NK-92 (cell line): Measurements from ENCODE around the gene EML1.

Experiments used
- DNase-seq: peaks from one replicate; lab custom pipeline; 2025; ENCODE audit not compliant: unreplicated experiment; lab: John Stamatoyannopoulos, UW

EML1 gene

DNA sequence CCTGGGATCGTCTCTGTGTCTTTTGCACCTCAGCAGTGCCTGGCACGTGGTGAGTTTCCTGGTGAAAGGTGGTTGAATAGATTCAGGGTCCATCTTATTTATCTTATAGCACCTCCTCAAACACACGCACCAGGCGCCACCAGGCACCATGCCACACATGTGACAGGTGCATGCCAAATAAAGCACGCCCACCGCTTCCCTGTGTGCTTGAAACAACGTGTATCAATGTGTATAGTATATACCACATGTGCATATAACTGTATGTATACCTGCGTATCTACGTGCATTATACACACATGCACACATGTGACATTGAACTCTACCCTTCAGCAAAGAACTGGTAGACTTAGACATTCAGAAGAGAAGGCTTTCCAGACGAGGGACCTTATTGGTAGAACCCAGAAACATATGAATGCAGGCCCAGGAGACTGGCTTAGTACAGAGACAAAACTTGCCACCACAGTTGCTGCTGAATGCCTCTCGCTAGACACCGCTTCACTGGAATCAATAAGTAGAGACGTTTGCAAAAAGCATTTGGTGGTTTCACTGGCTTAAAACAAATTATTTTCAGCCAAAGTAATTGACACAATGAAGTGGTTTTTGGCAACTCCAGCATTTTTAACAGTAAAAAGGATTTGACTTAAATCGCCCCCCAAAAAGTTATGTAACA, 10.0 kb downstream of the EML1 start:
- no peak for DNase-seq

DNA sequence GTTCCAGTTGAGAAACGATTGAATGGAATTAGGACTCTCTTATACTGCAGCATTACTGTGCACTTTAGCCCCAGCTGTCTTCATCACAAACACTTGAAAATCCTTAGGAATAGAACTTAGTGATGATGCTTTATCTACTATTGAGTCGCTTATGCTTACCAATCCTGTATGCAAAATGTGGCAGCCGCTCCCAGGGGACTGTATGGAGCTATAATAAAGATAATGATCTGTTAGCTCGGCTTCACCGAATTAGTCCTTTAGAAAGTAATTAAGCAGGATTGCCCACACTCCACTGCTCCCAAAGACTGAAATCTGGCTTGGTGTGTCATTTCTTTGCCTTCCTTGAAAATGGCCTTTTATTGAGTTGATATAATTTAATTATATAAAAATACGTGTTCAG, 10.6 kb downstream of the EML1 start:
- DNase-seq, result no peak

DNA sequence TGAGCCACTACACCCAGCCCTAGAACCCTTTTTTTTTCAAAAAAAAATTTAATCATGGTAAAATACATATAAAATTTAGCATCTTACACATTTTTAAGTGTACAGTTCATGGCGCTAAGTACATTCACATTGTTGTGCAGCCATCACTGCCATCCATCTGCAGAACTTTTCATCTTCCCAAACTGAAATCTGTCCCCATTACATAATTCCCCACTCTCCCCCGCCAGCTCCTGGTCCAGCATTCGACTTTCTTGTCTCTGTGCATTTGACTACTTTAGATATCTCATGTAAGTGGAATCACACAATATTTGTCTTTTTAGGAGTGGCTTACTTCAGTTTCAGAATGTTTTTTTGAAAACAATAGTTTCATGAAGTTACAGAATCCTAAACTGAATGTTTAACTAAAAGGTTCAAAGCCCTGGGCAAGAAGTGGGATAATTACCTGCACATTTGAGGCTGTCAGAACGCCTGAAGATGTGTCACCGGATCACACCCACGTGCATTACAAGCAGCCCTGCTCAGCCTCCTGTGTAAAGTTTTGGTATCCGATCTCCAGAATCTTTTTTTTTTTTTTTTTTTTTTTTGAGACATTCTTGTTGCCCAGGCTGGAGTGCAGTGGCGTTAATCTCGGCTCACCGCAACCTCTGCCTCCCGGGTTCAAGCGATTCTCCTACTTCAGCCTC, 12.7 kb downstream of the EML1 start:
- no peak for DNase-seq

DNA sequence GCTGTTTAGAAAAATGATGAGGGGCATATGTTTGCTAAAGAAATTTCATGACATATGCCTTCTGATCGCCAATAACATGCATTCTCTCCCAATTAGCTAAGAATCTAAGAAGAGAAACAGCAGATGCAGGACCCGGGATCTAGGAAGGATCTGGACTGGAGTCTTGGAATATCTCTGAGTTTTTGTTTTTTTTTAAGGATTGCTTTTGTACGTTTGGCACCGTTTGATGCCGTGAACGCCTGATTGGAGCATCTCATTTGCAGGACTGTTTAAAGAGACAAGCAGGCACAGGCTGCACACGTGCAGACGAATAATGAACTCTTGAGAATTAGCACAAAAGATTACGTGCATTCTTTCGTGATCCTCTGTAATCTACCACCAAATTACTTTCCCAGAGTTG, 13.6 kb downstream of the EML1 start:
- no peak for DNase-seq

DNA sequence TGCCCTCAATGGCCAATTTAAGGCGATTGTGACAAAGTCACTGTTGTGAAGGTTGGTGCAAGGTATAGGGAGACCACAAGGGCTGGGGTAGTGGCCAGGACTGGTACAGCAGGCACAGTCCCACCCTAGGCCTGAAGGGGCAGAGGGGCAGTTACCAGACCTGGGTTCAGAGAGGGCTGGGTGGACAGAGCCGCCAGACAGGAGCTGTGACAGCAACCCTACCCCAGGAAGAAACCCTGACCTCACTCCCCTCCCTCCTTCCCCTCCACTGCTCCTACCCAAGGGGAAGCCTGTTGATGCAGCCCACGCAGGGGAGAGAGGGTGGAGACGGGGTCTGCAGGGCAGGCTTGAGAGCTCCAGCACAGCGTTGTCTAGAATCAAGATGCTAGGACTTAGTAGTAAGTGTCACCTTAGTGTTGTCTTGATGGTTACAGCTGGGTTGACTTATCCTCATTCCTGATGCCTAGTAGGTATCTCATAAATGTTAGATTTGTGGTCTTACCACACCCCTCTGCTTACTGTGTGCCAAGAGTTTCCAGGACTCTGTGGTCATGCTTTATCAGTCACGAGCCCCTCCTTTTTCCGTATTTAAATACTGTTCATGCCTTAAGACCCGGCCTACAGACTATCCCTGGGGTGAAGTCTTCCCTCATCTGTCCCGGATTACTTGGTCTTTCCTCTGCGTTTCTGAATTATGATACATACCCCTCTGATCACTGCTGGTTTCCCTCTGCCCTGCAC, 14.4 kb downstream of the EML1 start:
- no peak for DNase-seq

DNA sequence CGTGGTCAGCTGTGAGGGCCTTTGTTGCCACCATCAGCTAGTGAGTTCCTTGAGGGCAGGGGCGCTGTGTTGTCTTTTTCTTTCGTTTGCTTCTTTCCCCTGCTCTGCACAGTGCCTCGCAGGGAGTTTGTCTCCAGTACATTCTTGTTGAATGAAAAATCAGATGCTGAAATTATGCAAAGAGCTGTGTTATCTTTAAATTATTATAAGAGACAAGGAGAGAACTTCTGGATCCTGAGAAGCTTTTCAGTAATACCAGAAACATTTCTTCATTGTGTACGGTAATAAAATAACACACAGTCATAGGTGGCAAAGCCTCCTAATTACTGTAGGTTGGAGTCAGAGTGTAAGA, 14.9 kb downstream of the EML1 start:
- DNase-seq, result no peak

DNA sequence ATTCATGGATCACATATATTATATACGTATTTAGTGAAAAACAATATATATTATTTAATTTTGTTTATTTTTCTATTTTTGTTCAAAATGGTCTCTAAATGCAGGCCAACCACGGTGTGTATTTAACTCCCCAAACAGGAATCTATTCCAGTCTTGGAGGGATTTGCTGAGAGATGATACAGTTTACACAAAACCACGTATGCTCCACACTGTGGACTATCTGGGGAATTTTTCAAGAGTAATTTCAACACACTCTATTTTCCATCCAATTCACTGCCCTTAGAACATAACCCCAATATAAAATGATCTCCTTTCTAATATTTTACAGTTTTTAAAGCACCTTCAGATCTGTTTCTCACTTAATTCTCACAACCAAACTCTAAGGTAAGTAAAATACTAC, 15.3 kb downstream of the EML1 start:
- no peak for DNase-seq

DNA sequence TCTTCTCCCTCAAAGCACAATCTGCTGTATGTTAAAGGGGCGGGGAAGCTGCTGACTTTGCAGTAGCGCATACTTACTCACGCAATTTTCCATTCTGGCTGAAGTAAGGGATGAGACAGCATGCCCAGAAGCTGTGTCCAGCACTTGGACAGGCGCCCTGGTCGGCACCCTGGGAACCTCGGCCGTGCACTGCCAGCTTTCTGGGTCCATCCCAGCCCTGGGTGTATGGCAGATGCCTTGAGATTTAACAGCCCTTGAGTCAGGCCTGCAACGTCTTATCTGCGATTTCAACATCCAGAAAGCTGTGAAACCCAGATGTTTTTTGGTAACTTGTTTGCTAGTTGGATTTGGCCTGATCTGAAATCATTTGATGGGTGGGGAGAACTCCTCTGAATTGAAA, 16.1 kb downstream of the EML1 start:
- DNase-seq, result no peak

DNA sequence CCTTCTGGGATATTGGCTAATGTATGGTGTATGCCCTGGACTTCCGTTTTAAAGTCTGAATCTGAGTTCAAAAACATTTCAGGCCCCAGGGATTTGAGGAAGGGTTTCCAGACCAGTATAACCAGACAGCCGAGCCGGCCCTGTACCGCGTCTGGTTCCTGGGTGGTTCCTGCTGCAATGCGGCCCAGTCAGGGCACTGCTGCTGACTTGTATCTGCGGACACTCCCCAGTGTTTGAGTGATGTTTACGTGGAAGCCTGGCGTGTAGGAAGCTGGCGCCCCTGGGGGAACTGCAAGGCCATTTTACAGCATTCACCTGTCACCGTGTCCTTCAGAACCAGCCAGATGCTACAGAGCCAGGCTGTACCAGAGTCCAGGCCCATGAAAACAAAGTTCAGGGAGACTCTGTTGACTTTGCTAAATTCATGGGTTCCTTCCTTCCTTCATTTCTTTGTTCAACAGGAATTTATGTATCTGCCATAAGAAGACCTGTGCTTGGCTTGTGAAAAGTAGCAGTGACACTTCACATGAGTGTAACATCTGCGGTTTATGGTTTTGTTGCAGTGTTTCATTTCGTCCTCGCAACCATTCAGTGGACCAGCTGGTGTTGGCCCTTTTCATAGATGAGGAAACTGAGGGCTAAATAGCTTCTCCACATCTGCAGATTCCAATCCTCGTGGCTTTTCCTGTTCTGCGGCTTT, 16.8 kb downstream of the EML1 start:
- no peak for DNase-seq

DNA sequence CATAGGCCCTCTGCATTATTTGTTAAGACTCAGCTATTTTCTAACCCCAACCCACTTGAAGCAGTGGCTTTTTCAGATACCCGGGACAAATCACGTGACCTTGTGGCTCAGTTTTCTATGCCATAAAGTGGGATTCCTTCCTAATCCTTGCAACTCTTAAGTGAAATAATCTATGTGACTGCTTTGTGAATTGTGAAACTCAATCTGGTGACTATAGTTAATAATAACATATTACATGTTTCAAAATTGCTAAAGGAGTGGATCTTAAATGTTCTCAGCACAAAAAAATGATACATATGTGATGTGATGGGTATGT, 17.3 kb downstream of the EML1 start:
- DNase-seq, result no peak

DNA sequence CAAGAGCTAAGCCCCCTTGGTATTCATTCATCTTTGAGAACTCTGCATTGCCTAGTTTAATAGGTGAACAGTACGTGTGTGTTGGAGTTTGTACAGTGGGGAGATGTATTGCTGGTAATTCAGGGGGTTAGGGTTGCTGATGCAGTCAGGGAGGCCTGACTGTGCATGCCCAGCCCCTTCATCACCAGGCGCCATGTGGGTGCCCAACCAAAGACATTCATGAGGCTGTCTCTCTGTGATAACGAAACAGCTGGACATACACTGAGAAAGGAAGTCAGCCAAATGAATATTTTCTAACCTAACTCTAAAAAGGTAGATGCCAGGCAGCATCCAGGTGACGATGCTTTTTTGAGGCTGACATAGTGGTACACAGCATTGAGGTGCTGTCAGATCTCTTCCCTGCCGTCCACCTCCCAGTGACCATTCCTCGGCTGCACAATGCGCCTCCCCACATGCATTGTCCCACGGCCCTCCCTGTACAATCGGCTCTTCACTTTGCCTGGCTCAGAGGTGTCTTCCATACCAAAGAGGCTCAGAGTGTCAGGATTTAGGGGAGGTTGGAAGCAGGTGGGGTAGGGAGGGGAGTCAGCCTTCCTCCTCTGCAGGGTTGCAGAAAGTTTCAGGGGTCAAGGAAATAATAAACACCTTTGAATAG, 19.0 kb downstream of the EML1 start:
- no peak for DNase-seq

DNA sequence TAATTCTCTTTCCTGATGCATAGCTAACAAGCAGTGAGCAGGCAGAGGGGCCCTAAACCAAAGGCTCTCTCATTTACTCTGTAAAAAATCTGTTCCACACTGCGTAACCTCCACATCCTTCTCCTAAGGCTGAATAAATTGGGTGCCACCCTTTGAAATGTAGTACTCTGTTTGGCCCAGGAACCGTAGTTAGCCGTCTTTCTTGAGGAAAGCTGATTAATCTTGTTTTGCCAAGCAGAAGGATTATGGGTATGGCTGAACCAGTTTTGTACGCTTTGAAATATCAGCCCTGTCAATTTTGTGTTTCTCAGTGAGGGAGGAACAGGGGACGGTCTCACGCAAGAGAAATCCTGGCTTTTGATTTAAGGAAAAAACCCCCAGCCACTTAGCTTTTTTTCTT, 19.7 kb downstream of the EML1 start:
- no peak for DNase-seq

DNA sequence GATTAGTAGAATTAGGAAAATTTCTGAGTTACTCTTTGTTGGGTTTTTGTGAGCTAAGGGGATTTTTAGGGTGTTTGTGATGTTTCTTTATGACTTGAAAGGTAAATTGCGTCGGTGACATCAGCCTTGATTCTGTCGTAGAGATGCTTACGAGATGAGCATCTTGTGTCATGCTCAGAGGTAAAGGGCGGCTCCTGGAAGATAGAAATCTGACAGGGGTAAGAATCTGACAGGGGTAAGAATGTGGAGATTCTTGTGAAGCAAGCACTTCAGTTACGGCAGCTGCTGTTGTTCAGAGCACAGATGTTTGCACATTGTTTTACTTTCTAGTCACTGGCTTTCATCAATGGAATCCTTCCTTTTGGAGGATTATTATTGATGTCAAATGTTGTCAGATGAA, 22.5 kb downstream of the EML1 start:
- DNase-seq, result no peak

DNA sequence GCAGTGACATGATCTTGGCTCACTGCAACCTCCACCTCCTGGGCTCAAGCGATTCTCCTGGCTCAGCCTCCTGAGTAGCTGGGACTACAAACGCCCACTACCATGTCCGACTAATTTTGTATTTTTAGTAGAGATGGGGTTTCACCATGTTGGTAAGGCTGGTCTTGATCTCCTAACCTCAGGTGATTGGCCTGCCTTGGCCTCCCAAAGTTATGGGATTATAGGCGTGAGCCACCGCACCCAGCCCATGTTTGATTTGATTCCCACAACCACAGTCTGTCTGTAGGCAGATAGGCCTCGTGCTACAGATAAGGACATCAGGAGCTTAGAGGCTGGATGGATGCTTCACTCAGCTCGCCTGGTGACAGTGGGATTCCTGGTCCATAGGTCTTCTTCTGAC, 23.0 kb downstream of the EML1 start:
- no peak for DNase-seq

DNA sequence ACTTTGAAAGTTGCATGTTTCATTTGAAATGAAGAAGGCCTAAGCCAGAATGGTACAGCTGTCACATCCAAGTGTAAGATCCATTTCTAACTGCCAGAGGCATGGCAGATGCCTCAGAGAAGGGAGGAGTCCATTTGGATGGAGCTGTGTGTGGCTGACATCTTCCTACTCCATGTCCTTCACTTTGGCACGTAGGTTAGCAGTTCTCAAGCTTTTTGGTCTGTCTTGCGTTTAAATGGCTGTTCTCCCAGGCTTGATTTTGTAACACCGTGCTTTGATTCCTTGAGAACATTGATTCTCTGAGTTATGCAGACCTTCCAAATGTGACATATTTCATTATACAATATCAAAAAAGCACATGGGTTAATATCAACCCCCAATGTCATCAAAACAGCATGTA, 23.4 kb downstream of the EML1 start:
- DNase-seq, result no peak

DNA sequence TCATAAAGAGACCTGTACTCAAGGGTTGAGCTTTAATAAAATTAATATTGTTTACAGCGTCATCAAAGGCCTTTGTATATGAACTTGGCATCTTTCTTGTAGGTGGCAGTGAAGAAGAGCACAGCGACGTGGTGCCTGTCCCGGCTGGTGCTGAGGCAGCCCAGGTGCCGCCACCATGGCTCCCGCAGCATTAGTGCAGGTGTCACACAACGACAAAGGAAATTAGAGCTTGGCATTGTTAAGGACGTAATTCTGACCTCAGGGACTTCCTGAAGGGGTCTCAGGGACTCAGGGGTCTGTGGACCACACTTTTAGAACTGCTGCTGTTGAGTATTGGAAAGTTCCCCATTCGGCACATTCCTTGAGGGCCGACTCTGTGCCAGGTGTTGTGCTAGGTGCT, 24.1 kb downstream of the EML1 start:
- no peak for DNase-seq

DNA sequence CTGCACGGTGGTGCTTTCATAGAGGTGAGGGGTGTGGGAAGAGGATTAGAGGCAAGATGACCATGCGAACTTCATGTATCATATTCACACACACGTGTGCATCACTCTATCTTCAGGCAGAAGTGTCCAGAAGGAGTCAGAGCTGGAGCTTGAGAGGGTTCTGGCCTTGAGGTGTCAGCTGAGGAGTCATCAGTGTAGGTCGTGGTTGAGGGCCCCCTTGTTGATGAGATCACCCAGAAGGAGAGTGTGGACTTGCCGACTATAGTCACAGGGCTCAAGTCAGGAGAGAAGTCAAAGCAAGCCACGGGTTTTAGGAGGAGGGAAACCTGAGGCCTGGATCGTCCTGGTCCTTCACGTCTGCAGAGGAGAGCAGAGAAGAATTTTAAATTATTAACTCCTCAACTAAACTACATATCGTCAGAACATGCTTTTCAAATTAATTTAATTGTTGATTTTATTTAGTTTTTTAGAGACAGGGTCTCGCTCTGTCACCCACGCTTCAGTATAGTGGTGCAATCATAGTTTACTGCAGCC, 25.4 kb downstream of the EML1 start:
- DNase-seq, result no peak

DNA sequence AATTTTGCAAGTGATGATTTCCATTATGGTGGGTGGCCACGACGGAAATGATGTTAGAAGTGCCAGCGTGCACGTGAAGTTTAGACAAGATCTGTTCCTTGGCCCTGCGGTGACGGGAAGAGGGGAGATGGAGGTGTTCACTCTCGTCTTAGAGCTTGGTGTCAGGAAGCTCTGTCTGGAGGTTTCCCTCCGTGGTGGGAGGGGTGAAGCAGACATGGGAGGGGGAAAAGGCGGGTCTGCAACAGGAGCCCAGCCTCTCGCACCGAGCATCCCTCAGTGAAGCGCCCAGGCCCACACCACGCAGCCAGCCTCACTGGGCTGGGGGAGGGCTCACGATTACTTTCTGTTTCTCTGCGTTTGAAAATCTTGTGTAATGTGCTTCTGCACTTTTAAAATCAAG, 26.3 kb downstream of the EML1 start:
- DNase-seq, result no peak

DNA sequence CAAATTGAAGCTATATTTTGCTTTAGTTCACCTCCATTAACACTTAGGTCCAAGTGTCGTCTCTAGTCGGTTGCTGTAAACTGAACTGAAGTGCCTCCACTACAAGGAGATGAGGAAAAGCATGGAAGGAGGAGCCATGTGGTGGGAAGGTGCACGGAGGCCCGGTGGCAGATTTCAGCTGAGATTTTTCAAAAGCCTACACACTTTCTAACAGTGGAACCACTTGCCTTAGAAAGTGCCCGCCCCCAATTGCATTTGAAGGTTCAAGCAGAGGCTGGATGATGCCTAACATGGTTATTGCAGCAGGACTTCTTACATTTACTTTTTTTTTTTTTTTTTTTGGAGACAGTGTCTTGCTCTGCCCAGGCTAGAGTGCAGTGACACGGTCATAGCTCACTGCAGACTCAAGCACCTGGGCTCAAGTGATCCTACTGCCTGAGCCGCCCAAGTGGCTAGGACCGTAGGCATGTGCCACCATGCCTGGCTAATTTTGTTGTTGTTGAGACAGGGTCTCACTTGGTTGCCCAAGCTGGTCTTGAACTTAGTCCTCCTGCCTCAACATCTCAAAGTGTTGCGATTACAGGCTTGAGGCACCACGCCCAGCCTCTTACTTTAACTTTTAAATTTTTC, 27.6 kb downstream of the EML1 start:
- no peak for DNase-seq

DNA sequence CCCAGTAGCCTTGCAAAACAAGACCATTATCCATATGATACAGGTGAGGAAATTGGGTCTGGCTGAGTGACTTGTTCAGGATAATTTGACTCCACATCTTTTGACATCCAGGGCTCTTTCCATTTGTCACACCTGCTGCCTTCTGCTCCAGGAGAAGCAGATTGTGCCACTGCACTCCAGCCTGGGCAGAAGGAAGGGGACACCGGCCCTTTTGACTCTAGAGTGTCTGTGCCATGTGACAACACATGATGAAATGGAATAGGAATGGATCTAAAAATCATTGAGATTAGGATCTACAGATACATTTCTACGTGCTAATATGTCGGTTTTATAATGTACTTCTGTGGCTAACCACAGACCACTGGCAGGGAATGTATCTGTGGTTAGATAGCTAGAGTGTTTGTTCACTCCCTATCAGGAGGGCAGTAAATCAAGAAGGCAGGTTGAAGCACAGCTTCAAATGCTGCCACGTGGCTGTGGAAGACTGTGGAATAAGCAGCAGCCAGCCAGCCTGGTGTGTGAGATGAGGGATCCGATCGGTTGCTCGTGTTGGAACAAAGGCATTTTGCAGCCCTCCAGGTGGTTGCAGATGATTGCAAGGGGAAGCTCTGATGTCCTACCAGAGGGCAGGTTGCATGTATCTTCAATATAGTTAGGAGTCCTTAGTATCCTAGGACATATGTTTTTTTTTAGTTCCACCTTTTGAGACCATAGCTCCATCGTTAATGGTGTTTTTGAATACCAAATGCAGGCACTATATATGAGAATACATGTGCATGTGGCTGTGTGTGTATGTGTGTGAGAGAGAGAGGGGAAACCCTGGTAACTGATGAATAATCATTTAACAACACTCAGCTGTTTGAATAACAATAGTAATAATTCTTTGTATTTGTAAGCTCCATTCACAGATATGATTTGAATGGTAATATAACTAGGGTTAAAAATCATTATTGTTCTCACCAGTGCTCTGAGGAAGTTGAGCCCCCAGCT, 28.6 kb downstream of the EML1 start:
- DNase-seq, result no peak
